NCI-H1694 treated with DMSO at 0.1 percent for 48 hours (cell line): ENCODE results near the gene IRX3.
"Not testable (repeated sequence)": the region's sequence is repeated elsewhere in the genome, so short reads cannot be mapped to it uniquely, and the experiment has no call there.

Experiments used
- DNase-seq: peaks from one replicate; lab custom pipeline; 2025; lab: John Stamatoyannopoulos, UW

Gene IRX3

DNA sequence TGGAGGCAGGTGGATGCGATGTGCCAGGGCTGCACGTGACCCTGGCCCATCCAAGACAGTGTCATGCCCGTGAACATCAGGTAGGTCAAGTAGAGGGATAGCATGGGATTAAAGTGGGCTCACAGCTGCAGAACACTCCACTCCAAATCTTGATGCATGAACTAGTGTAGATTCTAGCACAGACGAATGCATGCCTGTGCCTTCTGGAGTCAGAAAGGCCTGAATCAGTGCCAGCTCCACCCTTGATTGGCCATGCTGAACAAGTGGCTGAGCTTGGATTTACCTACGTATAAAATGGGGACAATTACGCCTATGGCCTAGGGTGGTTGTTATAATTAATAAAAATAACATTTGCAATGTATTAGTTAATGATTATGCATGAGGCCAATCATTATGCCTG lies 10.6 kb downstream of the IRX3 start:
- no peak for DNase-seq

DNA sequence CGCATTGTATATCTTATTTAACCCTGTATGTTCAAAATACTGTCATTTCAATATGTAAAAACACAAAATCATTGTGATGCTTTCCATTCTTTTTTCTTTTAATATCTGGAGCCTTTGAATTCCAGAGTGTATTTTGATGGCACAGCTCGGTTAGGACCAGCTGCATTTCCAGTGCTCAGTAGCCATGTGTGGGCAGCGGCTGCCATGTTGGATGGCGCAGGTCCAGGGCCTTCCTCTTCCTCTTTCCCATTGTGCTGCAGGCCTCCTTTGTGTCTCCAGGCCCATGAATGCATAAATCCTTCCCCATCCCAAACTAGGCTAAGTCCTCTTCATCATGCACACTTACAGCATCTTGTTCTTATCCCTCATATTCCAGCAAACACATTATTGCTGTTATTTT lies 13.0 kb downstream of the IRX3 start:
- DNase-seq: no peak

DNA sequence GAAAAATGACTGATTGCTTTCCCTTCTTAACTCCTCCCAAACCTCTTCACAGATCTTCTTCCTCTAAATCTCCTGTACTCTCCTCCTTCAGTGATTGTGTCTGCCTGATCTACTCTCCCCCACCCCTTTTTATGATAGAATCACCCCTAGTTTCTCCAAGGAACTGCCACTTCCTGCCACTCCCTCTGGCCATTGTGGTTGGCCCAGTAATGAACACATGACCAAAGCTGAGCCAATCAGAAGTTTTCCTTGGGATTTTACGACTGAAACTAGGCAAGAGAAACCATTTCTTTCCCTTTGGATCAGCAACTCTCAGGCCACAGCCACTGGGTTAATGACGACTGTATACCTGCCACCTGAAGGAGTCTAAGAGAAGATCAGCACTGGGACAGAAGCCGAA lies 15.9 kb downstream of the IRX3 start:
- no peak for DNase-seq

DNA sequence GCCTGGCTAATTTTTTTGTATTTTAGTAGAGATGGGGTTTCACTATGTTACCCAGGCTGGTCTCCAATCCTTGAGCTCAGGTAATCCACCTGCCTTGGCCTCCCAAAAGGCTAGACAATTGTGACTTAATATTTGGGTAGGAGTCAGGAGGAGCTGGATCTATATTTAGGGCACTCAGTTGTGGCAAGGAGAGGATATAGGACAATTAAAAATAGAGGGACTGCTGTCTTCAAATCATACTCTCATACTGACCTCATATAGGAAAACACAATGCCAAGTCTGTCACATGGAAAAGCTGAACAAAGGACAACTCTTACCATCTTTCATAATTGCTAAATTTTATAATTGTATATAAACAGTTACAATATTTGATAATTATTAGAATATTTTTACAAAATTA lies 17.1 kb downstream of the IRX3 start:
- DNase-seq: no peak

DNA sequence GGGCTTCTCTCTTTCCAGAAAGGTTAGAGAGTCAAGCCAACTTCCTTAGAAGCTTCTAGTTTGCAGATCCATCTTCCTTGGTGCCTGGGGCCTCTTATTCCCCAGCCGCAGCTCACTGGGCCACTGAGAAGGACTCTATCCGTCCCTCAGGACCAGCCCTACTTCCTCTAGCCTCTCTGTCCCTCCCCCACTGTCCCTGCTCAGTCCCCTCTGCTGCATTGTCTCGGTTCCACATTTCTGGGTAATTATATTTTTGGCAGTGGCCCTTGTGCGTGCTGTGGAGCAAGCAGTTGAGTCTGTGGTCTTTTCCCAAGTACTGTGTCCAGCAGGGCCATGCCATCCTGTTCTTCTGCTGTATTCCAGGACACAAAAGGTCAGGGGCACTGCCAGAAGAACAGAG lies 17.8 kb downstream of the IRX3 start:
- DNase-seq: no peak

DNA sequence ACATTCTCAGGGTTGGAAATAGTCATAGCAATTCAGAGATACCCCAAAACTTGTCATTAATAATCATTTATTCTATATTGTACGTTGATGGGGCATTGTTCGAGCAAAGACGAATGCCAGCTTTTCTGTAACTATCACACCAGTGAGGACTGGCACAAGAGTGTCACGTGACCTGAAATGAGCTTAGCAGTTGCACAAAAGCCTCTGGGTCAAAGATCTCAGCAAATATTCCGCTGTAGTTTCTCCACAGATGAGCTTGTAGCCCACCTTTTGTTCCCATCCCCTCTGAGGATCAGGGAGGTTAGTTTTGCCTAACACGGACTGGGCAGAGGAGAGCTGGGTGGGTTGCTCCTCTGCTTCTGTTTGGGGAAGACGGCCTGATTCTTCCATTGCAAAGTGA lies 18.2 kb downstream of the IRX3 start:
- DNase-seq: no peak

DNA sequence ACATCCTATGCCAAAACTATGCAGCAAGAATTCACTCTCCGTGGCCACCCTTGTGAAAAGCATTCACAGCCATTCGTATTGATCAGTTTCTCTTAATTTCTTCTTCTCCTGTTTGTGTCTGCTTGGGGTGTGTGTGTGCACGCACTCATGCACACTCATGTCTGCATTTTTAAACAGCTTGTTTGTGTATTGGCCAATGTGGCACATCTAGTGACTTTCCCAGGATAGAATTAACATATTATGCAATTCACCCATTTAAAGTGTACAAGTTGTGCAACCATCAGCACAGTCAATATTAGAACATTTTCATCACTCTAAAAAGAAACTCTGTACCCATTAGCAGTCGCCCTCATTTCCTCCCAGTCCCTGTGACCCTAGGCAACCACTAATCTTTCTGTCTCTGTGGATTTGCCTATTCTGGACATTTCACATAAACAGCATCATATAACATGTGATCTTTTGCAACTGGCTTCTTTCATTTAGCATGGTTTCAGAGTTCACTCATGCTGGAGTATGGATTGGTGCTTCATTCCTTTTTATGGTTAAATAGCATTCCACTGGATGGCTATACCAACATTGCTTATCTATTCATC lies 20.1 kb downstream of the IRX3 start:
- no peak for DNase-seq

DNA sequence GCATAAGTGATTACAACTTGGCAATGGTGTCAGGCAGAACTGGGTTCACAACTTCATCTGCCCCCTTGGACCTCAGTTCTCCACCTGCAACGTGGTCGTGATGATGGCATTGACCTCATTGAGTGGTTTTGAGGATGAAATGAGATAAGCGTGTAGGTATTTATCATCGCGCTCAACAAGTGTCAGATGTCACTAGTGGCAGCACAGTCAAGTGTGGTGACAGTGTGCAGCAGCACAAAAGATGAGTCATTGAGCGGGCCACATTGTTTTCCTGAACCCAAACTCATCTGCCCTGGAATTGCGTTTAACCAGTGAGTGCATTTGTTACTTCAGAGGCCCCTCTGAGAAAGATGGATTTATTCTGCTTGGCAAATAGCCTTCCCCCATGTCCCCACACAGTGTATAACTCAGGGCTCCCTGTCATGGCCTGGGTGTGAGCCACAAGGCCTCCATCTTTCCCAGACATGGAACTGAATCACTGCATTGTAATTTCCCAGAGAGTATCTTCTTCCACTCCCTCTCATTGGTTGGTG lies 20.9 kb downstream of the IRX3 start:
- DNase-seq: no peak

DNA sequence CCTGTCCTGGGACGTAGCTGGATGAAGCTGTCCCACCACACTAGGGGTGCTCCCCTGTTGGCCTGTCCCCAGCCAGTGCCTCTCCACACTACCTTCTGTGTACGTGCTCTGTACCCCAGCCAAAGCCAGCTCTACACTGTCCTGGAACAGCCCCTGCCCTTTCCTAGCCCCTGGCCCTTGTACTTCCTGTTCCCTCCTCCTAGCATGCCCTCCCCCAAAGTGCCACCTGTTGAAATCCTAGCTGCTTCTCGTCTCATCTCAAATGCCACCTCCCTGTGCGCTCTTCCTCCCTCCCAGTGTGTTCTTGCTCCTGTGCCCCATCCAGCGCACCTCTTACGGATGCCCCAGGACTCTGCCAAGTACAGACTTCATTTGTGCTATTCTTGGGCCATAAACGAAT lies 33.5 kb downstream of the IRX3 start:
- no peak for DNase-seq

DNA sequence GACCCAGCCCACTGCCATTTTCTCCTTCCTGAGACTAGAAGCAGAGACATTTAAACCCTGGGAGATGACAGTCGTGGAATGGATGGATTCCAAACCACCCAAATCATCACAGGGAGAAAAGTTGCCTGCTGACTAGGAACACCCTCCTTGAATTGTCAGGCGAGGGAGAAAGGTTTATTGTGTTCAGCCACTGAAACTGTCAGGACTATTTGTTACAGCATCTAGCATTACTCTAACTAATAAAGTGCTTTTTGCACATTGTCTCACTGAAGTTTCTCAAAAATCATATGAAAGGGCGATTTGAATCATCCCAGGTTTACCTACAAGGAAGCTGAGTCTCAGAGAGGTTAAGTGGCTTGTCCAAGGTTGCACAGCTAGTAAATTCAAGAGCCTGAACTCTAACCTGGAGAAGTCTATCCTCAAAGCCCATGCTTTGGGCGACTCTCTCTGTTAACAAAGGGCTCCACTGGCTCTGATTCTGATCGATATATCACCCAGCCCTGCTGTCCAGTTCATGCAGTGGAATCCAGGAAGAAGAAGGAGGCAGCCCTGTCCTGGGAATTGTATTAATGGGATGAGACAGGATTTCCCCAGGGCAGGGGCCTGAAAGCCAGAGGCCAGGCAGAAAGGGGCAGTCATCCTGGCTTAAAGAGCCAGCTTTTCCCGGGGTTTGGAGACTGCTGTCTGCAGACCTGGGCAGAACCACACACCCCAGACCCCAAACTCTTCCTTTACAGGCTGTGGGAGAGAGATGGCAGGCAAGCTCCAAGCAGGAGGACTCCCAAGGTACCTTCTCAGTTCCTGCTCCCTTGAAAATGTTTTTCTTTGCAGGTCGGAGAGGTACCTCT lies 37.5 kb downstream of the IRX3 start:
- no peak for DNase-seq

DNA sequence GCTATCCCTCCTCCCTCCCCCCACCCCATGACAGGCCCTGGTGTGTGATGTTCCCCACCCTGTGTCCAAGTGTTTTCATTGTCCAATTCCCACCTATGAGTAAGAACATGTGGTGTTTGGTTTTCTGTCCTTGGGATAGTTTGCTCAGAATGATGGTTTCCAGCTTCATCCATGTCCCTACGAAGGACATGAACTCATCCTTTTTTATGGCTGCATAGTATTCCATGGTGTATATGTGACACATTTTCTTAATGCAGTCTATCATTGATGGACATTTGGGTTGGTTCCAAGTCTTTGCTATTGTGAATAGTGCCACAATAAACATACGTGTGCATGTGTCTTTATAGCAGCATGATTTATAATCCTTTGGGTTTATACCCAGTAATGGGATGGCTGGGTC lies 38.9 kb downstream of the IRX3 start:
- DNase-seq: not testable (repeated sequence)

DNA sequence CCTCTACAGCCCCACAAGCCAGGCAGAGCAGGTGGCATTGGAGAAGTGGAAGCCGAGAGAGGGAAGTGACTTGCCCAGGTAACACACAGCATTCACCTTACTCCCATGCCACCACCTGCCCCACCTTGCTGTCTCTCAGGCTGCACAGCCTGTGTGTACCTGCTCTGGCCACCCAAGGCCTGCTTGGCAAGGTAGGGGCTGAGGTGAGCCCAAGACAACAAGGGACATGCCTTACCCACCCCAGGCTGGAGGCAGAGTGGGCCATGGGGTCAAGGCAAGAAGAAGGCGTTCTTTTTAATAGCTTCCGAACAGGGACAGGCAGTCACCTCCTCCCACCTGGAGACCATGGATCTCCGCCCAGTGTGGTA lies 40.1 kb downstream of the IRX3 start:
- DNase-seq: no peak

DNA sequence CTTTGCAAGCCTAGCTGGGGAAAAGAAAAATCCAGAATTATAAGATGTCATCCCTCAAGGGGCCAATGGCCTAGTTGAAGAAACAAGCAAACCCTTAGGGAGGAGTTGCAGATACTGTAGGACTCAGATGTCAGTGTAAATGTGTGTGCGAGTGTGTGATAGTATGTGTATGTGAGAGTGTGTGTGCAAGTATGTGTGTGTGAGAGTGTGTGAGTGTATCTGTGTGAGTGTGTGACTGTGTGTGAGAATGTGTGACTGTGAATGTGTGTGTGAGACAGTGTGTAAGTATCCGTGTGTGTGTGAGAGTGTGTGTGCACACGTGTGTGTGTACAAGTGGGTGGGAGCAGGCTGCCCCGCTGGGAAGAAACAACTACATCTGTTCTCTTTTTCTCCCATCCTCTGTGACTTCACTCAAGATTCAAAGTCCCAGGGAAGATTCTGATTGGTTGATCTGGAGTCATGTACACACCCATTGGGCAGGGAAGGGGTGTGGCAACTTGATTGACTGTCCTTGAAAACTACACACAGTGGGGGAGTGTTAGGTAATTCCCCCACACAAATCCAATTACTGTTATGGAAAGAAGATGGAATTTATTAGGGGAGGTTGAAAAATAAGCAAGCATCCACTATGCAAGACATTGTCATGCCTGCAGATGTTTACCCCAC lies 40.7 kb downstream of the IRX3 start:
- no peak for DNase-seq

DNA sequence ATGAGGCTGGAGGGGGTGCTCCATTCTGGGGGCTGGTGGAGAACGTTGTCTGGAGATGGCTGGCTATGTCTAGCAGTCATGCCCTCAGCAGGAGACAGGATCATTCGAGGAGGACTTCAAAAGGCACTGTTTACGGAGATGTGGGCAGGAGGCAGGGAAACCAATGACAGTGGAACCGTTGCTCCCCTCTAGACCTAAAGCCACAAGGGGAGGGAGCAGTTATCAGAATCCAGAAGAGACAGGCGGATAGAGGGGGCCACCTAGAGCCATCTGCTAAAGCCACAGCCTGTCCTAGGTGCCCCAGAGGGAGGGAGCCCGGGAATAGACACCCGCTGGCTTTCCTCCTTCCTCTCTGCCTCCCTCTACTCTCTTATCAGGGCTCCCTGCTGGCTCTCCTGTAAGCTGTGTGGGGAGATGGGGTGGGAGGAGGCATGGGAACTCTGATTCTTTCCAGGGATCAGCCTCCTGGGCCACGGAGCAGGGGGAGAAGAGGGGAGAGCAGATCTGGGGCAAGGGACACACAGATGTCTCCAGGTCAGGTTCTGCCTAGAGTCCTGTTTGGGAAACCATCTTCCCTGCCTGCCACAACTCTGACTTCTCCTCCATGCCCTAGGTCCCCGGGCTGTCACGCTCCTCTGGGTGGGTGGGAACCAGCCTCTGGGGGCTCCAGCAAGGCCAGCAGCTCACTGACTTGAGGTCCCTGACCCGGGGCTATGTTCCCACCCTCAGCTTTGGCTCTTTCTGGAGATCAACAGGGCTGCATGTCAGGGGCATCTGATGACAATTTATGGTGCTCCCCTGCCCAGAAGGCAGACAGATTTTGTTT lies 42.3 kb downstream of the IRX3 start:
- DNase-seq: no peak

DNA sequence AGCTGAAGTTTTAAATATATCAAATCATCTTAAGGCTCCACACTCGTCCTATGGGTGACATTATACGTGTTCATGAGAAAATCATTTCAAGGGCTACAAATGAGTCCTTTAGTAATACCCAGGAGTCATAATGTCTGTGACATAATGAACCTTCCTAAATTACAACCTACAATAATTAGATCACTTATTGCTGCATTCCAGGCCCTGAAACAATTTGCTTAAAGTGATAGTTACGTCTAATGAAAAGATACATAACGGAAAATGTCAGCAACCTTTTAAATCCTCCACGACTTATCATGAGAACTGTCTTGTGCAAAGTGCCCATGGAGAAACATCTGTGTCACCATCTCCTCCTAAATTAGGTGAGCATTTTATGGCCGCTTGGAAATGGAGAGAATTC lies 43.4 kb downstream of the IRX3 start:
- DNase-seq: no peak

DNA sequence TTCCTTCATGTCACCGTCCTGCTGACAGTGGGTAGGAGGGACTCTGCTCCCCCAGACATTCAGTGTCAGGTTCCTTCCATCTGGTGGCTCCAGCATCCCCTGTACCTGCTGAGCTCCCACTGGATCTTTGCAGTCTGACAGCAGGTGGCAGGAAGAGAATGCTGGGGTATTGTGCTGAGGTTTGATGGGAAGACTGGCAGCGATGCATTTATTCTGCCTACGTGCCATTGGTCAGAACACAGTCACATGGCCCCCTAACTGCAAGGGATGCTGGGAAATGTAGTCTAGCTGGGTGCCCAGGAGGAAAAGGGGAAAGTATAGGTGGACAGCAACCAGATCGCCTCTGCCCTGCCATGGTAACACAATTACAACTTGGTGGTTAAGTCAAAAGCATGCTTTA lies 44.4 kb downstream of the IRX3 start:
- no peak for DNase-seq

DNA sequence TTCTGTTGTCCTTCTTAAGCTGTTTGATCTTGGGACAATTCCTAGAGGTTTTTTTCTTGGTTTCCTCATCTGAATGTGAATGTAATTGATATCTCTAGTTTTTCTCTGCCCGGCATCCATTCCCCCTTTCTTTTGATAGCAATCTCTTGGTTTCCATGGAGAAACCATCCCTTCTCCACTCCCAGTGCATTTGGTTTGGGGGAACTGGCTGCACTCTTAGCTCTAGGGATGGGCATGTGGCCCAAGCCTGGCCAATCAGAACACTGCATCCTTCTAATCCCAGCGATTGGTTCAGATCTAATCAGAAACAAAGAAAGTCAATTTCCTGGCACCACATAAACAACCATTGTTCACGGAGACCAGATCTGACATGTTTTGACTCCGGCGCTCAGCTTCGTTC lies 45.1 kb downstream of the IRX3 start:
- DNase-seq: no peak

DNA sequence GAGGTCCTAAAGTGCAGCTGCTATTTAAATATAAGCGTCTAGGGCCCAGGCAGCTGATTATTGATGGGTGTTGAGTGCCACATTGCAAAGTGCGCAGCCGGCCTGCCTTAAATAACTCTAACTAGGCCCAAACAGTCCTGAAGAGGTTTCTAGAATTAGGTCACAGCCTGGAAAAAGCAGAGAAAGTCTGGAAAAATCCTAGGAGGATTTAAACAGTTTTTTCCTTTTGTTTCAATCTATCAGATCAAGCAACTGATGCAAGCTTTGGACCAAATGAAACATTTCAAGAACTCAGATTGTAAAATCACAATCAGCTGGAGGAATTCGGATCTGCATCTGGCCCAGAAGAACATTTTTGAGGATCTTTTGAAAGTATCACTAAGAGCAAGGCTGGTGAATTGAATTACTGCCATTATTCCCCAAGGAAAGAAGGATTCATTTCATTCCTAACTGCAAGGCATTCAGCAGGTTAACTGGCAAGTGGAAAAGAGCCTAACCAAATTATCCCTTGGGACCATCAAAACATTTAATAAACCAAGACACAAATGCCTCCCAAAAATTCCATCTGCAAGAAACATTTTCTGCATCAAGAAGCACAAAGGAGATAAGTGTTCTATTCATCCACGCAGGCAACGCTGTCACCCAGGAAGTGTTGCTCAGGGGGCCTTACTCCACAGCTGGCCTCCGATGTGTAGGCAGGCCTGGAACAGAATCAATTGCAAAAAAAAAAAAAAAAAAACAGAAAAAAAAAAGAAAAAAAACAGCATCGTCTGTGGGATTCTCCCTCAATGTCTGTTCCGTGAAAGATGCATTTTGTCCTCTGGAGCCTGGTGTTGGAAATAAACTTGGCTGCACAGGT lies 46.1 kb downstream of the IRX3 start:
- no peak for DNase-seq

DNA sequence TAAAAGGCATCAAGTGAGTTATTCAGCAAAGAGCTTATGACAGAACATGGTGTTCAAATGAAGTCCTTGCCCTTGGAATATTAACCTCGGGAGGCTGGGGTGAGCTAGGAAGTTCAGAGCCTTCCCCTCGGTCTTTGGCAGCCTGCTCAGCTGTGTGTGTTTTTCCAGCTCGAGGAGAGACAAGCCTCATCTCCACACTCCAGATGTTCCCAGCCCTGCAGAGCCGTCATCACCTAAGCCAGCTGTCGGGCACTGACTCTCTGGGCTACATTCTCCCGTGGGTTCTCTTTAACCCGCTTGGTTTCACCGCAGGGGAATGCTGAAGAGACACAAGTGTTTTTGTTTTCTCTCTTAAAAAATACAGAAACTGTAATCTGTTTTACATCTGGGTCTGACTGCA lies 47.1 kb downstream of the IRX3 start:
- no peak for DNase-seq

DNA sequence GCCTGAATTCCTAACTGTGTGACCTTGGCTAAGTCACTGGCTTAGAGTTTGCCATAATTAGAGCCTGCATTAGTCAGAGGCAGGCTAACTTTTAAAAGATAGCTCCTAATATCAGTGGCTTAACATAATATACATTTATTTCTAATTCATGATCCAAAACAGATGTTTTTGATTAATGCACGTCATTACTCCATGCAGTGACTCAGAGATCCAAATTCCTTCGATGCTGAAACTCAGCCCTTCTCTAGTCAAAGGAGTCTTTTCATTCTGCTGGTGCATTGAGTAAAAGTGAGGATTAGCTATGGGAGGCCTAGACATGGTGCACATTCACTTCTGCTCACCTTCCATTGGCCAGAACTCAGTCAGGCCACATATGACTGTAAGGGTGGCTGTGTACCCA lies 49.8 kb downstream of the IRX3 start:
- no peak for DNase-seq

DNA sequence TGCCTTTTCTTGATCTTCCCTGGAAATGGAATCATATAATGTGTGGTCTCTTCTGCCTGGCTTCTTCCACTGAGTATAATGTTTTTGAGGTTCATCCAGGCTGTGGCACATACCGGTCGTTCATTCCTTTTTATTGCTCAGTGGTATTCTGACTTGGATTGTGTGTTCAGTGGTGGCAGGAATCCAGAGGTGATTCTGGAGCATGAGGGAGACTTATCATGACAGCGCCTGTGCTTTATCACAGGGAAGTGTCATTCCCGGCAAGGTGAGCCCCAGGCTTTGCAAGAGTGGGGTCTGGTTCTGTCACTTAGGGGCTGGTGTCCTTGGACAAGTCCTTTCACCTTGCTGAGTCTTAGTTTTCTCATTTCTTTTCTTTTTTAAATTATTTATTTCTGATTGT lies 53.0 kb downstream of the IRX3 start:
- DNase-seq: no peak
